ENCODE results near the gene SF3B6. TPM values are rescaled to one million over a fixed set of nuclear protein-coding genes. Genes with fewer than 3 reads are reported as not detected.
"Not testable (repeated sequence)": the region's sequence is repeated elsewhere in the genome, so short reads cannot be mapped to it uniquely, and the experiment has no call there.

Gene SF3B6
- total and polyA plus RNA-seq, 5 experiments from 2014 or later, result 55.8 to 208 (median 161) TPM

DNA sequence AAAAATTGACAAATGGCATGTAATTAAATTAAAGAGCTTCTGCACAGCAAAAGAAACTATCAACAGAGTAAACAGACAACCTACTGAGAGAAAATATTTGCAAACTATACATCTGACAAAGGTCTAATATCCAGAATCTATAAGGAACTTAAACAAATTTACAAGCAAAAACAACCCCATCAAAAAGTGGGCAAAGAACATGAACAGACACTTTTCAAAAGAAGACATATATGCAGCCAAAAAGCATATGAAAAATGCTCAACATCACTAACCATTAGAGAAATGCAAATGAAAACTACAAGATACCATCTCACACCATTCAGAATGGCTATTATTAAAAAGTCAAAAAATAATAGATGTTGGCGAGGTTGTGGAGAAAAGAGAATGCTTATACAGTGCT, 33.3 kb upstream of the SF3B6 start:
- ATAC-seq, H3K27ac Mint-ChIP-seq, H3K4me3 Mint-ChIP-seq, POLR2A ChIA-PET, DNase-seq, H3K4me1 Mint-ChIP-seq, H3K27me3 Mint-ChIP-seq: not testable (repeated sequence)
- peaks cover 0 to 36% (median 14%) of the 10 kb centered on the region in 9 donors for H3K9me3 Mint-ChIP-seq
- H3K36me3 Mint-ChIP-seq, result peaks cover 0 to 28% (median 10%) of the 10 kb centered on the region in 3 donors

DNA sequence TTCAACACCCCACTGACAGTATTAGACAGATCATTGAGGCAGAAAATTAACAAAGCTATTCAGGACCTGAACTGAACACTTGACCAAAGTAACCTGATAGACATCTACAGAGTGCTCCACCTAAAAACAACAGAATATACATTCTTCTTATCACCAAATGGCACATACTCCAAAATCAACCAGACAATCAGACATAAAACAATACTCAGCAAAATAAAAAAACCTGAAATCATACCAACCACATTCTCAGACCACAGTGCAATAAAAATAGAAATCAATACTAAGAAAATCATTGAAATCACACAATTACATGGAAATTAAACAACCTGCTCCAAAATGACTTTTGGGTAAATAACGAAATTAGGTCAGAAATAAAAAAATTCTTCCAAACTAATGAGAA, 31.2 kb upstream of the SF3B6 start:
- no peak for ATAC-seq
- POLR2A ChIA-PET, result no interaction called here
- Mint-ChIP-seq H3K27me3 (no peaks in the 10 kb centered on the region), H3K4me3 (no peak overlapping the region), H3K36me3 (peaks cover 5 to 34% (median 20%) of the 10 kb centered on the region in 3 donors), H3K4me1 (peaks cover 0 to 7% (median under 1%) of the 10 kb centered on the region in 4 donors), H3K27ac (no peak overlapping the region), H3K9me3 (peaks cover 0 to 36% (median 14%) of the 10 kb centered on the region in 9 donors)
- no peak for DNase-seq

DNA sequence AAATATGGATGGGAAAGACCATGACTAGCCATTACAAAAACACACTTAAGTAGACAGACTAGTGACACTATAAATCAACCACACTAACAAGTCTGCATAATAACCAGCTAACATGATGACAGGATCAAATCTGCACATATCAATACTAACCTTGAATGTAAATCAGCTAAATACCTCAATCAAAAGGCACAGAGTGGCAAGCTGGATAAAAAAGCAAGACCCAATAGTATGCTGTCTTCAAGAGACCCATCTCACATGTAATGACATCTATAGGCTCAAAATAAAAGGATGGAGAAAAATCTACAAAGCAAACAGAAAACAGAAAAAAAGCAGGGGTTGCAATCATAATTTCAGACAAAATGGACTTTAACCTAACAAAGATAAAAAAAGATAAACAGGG, 30.7 kb upstream of the SF3B6 start:
- peaks cover 9 to 38% (median 25%) of the 10 kb centered on the region in 3 donors for H3K36me3 Mint-ChIP-seq
- H3K4me1 Mint-ChIP-seq, result peaks cover 0 to 7% (median under 1%) of the 10 kb centered on the region in 4 donors
- ATAC-seq (no peak), DNase-seq (no peak)
- H3K27ac Mint-ChIP-seq, result no peak overlapping the region
- no peaks in the 10 kb centered on the region for H3K27me3 Mint-ChIP-seq
- POLR2A ChIA-PET, result no interaction called here
- H3K9me3 Mint-ChIP-seq, result peaks cover 0 to 36% (median 14%) of the 10 kb centered on the region in 9 donors
- H3K4me3 Mint-ChIP-seq, result no peak overlapping the region

DNA sequence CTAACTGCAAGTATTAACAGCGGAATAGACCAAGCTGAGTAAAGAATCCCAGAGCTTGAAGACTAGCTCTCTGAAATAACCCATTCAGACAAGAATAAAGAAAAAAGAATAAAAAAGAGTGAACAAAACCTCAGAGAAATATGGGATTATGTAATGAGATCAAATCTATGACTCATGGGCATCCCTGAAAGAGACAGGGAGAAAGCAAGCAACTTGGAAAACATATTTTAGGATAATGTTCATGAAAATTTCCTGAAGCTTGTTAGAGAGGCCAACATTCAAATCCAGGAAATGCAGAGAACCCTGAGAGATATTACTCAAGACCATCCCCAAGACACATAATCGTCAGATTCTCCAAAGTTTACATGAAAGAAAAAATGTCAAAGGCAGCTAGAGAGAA, 29.7 kb upstream of the SF3B6 start:
- POLR2A ChIA-PET, result no interaction called here
- Mint-ChIP-seq H3K27me3 (no peaks in the 10 kb centered on the region), H3K4me3 (no peak overlapping the region), H3K9me3 (peaks cover 0 to 36% (median 14%) of the 10 kb centered on the region in 9 donors), H3K4me1 (peaks cover 0 to 7% (median under 1%) of the 10 kb centered on the region in 4 donors), H3K27ac (peak overlapping the region in 1 of 10 donors; percentile 66), H3K36me3 (peaks cover 13 to 39% (median 28%) of the 10 kb centered on the region in 3 donors)
- ATAC-seq, result no peak
- no peak for DNase-seq

DNA sequence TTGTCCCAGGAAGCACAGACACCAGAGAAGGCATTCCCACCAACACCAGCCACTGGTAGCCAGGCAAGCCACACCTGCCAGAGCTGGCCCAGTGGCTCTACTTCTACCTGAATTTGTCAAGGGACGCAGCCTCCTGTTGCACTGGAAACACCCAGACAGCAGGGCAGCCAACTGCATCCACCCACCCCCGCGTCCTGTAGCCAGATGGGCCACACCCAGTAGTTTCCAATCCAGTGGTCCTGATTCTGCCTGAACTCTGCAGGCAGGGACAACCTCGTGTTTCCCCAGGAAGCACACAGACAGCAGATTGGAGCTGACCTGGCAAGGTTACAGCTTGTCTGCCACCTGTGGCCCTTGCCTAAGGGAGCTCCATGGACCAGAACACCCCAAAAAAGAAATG, 28.8 kb upstream of the SF3B6 start:
- no peak overlapping the region for H3K27ac Mint-ChIP-seq
- no peaks in the 10 kb centered on the region for H3K27me3 Mint-ChIP-seq
- H3K4me3 Mint-ChIP-seq, result no peak overlapping the region
- H3K9me3 Mint-ChIP-seq, result peaks cover 0 to 39% (median 15%) of the 10 kb centered on the region in 9 donors
- POLR2A ChIA-PET, result no interaction called here
- H3K36me3 Mint-ChIP-seq, result peaks cover 16 to 39% (median 33%) of the 10 kb centered on the region in 3 donors
- no peak for DNase-seq
- ATAC-seq, result no peak
- H3K4me1 Mint-ChIP-seq, result peaks cover 0 to 7% (median under 1%) of the 10 kb centered on the region in 4 donors

GRCh38 chr2:24104110-24104650, 28.1 kb upstream of the SF3B6 start:
- Mint-ChIP-seq H3K27ac (no peak overlapping the region), H3K27me3 (no peaks in the 10 kb centered on the region), H3K4me3 (no peak overlapping the region), H3K4me1 (peaks cover 0 to 7% (median under 1%) of the 10 kb centered on the region in 4 donors), H3K9me3 (peaks cover 0 to 43% (median 18%) of the 10 kb centered on the region in 9 donors), H3K36me3 (peaks cover 16 to 37% (median 33%) of the 10 kb centered on the region in 3 donors)
- POLR2A ChIA-PET, result interaction anchor here (0.5 kb wide), 1 partner anchor 20 kb away, joined by 3 read pairs; the partner anchor contains the start of gene TP53I3
- DNase-seq, result no peak
- no peak for ATAC-seq

DNA sequence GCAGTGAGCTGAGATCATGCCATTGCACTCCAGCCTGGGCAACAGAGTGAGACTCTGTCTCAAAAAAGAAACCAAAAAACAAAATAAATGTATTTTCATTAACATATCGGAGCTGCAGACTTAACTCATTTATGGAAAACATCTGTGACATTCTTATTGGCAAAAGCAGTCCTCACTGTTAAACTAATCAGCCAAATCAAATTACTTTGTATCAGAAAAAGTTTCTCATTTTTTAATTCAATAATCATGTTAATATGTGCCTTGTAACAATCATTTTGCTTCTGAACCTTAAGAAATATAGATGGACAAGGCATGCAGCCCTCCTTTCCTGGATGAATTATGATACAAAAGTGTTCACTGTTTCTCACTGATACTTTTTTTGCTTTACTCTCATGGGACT, 26.6 kb upstream of the SF3B6 start:
- H3K9me3 Mint-ChIP-seq, result peaks cover 0 to 36% (median 11%) of the 10 kb centered on the region in 9 donors
- no peak overlapping the region for H3K4me3 Mint-ChIP-seq
- DNase-seq (no peak), ATAC-seq (no peak)
- H3K27ac Mint-ChIP-seq, result no peak overlapping the region
- peaks cover 0 to 7% (median 2%) of the 10 kb centered on the region in 4 donors for H3K4me1 Mint-ChIP-seq
- POLR2A ChIA-PET, result no interaction called here
- peaks cover 16 to 36% (median 34%) of the 10 kb centered on the region in 3 donors for H3K36me3 Mint-ChIP-seq
- no peaks in the 10 kb centered on the region for H3K27me3 Mint-ChIP-seq

GRCh38 chr2:24101992-24102391, 25.9 kb upstream of the SF3B6 start:
- POLR2A ChIA-PET, result no interaction called here
- H3K36me3 Mint-ChIP-seq, result peaks cover 16 to 32% (median 31%) of the 10 kb centered on the region in 3 donors
- no peak overlapping the region for H3K27ac Mint-ChIP-seq
- H3K27me3 Mint-ChIP-seq, result no peaks in the 10 kb centered on the region
- H3K4me3 Mint-ChIP-seq, result no peak overlapping the region
- DNase-seq (no peak), ATAC-seq (no peak)
- H3K4me1 Mint-ChIP-seq, result peaks cover 0 to 7% (median 2%) of the 10 kb centered on the region in 4 donors
- peaks cover 0 to 29% (median 8%) of the 10 kb centered on the region in 9 donors for H3K9me3 Mint-ChIP-seq

DNA sequence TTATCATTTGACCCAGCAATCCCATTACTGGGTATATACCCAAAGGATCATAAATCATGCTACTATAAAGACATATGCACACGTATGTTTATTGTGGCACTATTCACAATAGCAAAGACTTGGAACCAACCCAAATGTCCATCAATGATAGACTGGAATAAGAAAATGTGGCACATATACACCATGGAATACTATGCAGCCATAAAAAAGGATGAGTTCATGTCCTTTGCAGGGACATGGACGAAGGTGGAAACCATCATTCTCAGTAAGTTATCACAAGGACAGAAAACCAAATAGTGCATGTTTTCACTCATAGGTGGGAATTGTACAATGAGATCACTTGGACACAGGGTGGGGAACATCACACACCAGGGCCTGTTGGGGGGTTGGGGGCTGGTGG, 24.6 kb upstream of the SF3B6 start:
- POLR2A ChIA-PET, H3K27ac Mint-ChIP-seq, H3K27me3 Mint-ChIP-seq, DNase-seq, ATAC-seq, H3K4me3 Mint-ChIP-seq, H3K4me1 Mint-ChIP-seq: not testable (repeated sequence)
- H3K36me3 Mint-ChIP-seq, result peaks cover 22 to 37% (median 25%) of the 10 kb centered on the region in 3 donors
- H3K9me3 Mint-ChIP-seq, result peaks cover 0 to 20% (median 5%) of the 10 kb centered on the region in 9 donors

- H3K4me1 Mint-ChIP-seq, ATAC-seq, H3K4me3 Mint-ChIP-seq, H3K27me3 Mint-ChIP-seq, POLR2A ChIA-PET, H3K27ac Mint-ChIP-seq, DNase-seq: not testable (repeated sequence)
- H3K36me3 Mint-ChIP-seq, result peaks cover 8 to 21% (median 18%) of the 10 kb centered on the region in 3 donors
- H3K9me3 Mint-ChIP-seq, result peaks cover 0 to 15% (median 4%) of the 10 kb centered on the region in 9 donors
Measured at GRCh38 chr2:24095171-24095677, 19.1 kb upstream of the SF3B6 start.

GRCh38 chr2:24093270-24093669, 17.1 kb upstream of the SF3B6 start:
- H3K36me3 Mint-ChIP-seq, result peaks cover 6 to 25% (median 23%) of the 10 kb centered on the region in 3 donors
- DNase-seq, H3K27ac Mint-ChIP-seq, H3K27me3 Mint-ChIP-seq, H3K4me3 Mint-ChIP-seq, H3K4me1 Mint-ChIP-seq, H3K9me3 Mint-ChIP-seq, ATAC-seq, POLR2A ChIA-PET: not testable (repeated sequence)

DNA sequence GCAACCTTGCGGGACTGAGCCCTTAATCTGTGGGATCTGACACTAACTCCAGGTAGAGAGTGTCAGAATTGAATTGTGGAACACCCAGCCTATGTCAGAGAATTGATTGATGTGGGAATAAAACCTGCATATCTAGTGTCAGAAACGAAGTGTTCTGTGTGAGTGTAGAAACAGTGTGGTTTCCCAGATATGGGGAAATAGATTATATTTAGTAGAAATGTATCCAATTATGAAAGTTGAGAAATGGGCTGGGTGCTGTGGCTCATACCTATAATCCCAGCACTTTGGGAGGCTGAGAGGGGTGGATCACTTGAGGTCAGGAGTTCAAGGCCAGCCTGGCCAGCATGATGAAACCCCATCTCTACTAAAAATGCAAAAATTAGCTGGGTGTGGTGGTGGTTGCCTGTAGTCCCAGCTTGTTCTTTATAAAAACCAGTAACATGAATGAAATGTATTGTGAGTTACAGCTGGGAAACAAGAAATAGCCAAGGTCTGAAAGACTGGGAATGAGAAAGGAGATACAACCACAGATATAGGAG, 12.8 kb upstream of the SF3B6 start:
- ATAC-seq (no peak), DNase-seq (no peak)
- Mint-ChIP-seq H3K36me3 (peaks cover 0 to 19% (median 12%) of the 10 kb centered on the region in 3 donors), H3K4me1 (peaks cover 5 to 11% (median 10%) of the 10 kb centered on the region in 4 donors), H3K27ac (no peak overlapping the region), H3K9me3 (no peaks in the 10 kb centered on the region), H3K4me3 (no peak overlapping the region), H3K27me3 (peaks cover 0 to 3% (median 0%) of the 10 kb centered on the region in 5 donors)
- POLR2A ChIA-PET, result no interaction called here

- H3K9me3 Mint-ChIP-seq, result no peaks in the 10 kb centered on the region
- POLR2A ChIA-PET, result no interaction called here
- H3K36me3 Mint-ChIP-seq, result peaks cover 0 to 20% (median 9%) of the 10 kb centered on the region in 3 donors
- no peak overlapping the region for H3K4me3 Mint-ChIP-seq
- H3K4me1 Mint-ChIP-seq, result peaks cover 7 to 18% (median 16%) of the 10 kb centered on the region in 4 donors
- peaks cover 0 to 3% (median 0%) of the 10 kb centered on the region in 5 donors for H3K27me3 Mint-ChIP-seq
- no peak for DNase-seq
- no peak for ATAC-seq
- H3K27ac Mint-ChIP-seq, result no peak overlapping the region
Measured at GRCh38 chr2:24087032-24087431, 10.9 kb upstream of the SF3B6 start.
